IPS-15b (cell line): ENCODE results near the gene LRRC47.

Source experiments
- H3K27me3 ChIP-seq: one replicate; pipeline ENCODE4 v1.6.1; 2013; ENCODE audit warnings: low read length; ENCODE audit not compliant: control insufficient read depth, insufficient read depth
- H3K36me3 ChIP-seq: one replicate; pipeline ENCODE4 v1.6.1; 2013; ENCODE audit warnings: low read length; ENCODE audit not compliant: control insufficient read depth, insufficient read depth
- H3K4me1 ChIP-seq: one replicate; pipeline ENCODE4 v1.6.1; 2013; ENCODE audit warnings: mild to moderate bottlenecking, low read length; ENCODE audit not compliant: control insufficient read depth, insufficient read depth
- H3K4me3 ChIP-seq: one replicate; pipeline ENCODE4 v1.5.1; 2013; ENCODE audit warnings: low read depth, low read length
- H3K9ac ChIP-seq: one replicate; pipeline ENCODE4 v1.6.1; 2013; ENCODE audit warnings: low read depth, mild to moderate bottlenecking, low read length
- H3K9me3 ChIP-seq: one replicate; pipeline ENCODE4 v1.6.1; 2013; ENCODE audit warnings: mild to moderate bottlenecking, low read length; ENCODE audit not compliant: control insufficient read depth, insufficient read depth

The LRRC47 gene

DNA sequence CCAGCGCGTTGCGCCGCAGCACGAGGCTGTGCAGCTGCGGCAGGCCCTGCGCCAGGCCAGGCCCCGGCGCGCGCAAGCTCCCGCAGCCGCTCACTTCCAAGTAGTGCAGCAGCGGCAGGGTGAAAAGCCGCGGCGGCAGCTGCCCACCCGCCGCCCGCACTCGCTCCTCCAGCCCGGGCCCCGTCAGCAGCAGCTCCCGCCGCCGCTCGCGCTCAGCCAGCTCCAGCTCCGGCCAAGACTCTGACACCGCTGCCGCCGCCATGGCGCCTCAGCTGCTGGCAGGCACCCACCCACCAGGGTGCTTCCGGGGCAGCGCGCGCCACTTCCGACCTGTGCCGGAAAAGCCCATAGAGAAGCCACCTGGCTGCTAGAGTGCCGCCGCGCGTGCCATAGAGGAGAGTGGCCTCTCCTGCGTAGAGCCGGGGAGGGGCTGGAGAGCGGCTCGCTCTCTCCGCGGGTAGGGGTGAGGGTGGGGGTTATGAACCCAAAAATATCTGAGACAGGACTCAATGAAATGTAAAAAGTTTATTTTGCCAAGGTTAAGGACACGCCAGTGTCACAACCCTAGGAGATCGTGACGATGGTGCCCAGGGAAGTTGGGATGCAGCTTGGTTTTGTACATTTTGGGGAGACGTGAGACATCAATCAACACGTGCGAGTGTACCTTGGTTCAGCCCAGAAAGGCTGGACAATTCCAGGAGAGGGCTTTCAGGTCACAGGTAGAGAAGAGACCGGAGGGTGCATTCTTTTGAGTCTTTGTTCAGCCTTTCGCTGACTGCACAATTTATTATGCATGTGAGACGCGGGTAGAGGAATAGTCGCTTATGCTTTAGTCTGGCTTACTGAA, at the start of gene LRRC47:
TSS of gene LRRC47 (minus strand) at position 284 of the 847 bp plus-strand sequence. CDS start at position 262, 22 bp downstream.
- Histone ChIP-seq H3K27me3 (no peaks in the 10 kb centered on the region), H3K4me1 (peaks cover 6% of the 10 kb centered on the region), H3K9ac (peak within 1 kb of the TSS; percentile 79), H3K9me3 (no peaks in the 10 kb centered on the region), H3K4me3 (peak within 1 kb of the TSS; percentile 89), H3K36me3 (no peaks in the 10 kb centered on the region)

DNA sequence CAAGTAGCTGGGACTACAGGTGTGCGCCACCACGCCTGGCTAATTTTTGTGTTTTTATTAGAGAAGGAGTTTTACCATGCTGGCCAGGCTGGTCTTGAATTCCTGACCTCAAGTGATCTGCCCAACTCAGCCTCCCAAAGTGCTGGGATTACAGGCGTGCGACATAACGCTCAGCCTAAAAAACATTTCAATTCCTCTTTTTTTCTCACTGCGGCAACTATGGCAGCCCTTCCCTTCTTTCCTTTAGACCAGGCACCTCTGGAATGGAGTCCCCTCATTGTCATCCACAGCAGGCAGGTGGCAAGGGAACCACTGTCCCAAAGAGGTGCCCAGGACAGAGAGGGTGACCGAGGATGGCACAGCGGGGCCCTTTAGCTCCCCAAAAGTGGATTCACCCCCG, 46.6 kb upstream of the LRRC47 start:
- Histone ChIP-seq H3K36me3 (peaks cover 16% of the 10 kb centered on the region), H3K9me3 (no peaks in the 10 kb centered on the region), H3K27me3 (no peaks in the 10 kb centered on the region), H3K9ac (no peak overlapping the region), H3K4me1 (no peaks in the 10 kb centered on the region), H3K4me3 (no peak overlapping the region)

DNA sequence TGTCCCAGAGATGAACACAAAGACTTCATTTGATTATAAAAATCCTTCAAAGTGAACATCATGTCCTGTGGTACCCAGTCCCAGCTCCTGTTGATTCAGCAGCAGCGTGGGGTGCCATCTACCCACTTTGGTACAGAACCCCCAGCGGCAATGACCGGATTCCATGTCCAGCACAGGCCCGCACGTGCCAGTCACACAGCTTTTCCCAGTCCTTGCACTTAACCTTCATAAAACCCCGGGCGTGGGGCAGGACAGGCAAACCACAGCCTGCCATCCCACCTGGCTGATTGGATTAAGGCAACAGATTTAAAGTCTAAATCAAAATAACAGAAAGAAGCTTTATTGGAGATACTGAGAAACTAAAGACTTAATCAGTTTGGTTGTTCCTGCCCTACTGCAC, 45.2 kb upstream of the LRRC47 start:
- no peaks in the 10 kb centered on the region for H3K27me3 ChIP-seq
- H3K36me3 ChIP-seq: peaks cover 15% of the 10 kb centered on the region
- H3K9me3 ChIP-seq: no peaks in the 10 kb centered on the region

DNA sequence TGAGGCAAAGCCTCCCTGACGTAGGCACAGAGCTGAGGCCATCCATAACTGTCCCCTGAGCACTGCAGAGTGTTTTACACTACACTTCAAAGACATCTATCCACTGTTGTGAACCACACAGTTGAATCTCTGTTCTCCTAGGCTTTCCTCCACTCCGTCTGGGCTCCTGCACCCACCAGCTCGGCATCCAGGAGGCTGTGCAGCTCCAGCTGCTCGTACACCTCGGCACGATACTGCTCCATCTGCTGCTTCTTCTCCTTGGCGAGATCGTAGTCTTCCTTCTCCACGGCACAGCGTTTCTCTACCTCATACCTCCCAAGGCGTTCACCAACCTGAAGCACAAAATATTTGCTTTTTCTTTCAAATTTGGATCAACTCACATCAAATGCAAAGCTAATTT, 42.5 kb upstream of the LRRC47 start:
- peaks cover 18% of the 10 kb centered on the region for H3K36me3 ChIP-seq
- H3K27me3 ChIP-seq: no peaks in the 10 kb centered on the region
- no peaks in the 10 kb centered on the region for H3K4me1 ChIP-seq
- H3K4me3 ChIP-seq: no peak overlapping the region
- H3K9me3 ChIP-seq: no peaks in the 10 kb centered on the region
- H3K9ac ChIP-seq: no peak overlapping the region

More for the DNA sequence above, 45.2 kb upstream of the LRRC47 start:
- no peak overlapping the region for H3K9ac ChIP-seq
- no peaks in the 10 kb centered on the region for H3K4me1 ChIP-seq
- no peak overlapping the region for H3K4me3 ChIP-seq

DNA sequence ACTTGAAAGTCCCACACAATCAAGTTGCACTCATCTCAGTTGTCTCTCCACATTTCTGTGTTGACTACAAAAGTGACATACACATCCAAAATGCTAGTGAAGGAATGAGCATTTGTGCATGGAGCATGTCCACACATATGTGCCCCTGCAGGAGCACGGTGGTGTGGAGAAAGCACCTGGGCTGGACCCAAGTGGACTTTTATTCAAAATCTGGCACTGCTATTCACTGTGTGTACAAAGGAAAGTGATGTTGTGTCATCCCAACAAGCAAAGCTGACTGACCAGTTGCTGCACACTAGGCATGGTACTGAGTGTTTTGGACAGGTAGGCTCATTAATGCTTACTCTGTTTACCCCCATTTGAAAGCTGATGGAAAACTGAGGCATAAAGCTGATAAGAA, 41.4 kb upstream of the LRRC47 start:
- Histone ChIP-seq H3K4me3 (no peak overlapping the region), H3K4me1 (no peaks in the 10 kb centered on the region), H3K27me3 (no peaks in the 10 kb centered on the region), H3K36me3 (peaks cover 18% of the 10 kb centered on the region), H3K9ac (no peak overlapping the region), H3K9me3 (no peaks in the 10 kb centered on the region)

DNA sequence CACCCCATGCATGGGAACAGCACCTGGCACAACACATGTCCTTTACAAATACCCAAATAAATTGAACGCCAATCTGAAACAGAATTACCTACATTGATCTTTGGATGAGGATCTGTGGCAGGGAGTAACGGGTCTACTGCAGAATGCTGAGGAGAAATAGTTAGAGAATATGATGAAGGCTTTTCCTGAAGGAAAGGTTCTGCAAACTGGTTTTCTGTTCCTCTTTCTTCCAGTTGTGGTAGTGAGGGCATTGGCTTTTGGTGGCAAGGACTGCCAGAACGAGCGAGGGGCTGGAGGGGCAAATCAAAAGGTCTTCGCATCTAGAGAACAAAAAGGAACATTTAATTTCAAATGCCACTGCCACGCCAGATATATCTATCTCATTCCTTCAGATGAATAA, 40.9 kb upstream of the LRRC47 start:
- Histone ChIP-seq H3K4me1 (no peaks in the 10 kb centered on the region), H3K4me3 (no peak overlapping the region), H3K27me3 (no peaks in the 10 kb centered on the region), H3K36me3 (peaks cover 22% of the 10 kb centered on the region), H3K9ac (no peak overlapping the region), H3K9me3 (no peaks in the 10 kb centered on the region)

DNA sequence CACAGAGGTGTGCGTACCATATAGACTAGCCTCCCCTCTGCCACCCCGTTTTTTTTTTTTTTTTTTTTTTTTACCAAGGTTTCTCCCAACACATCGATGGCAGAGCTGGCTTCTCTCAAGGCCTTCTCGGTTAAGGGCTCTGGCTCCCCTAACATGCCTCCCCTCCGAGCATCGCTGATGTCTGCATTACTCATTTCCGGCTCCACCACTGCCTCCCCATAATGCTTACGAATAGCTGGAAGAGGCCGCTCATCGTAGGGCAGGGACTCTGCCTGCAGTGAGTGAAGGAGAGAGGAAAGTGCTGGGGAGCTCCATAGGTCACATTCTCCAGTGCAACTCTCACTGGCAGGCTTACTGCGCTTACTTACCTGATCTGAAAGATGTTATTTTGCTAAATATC, 40.1 kb upstream of the LRRC47 start:
- no peaks in the 10 kb centered on the region for H3K9me3 ChIP-seq
- no peak overlapping the region for H3K9ac ChIP-seq
- no peak overlapping the region for H3K4me3 ChIP-seq
- peaks cover 25% of the 10 kb centered on the region for H3K36me3 ChIP-seq
- no peaks in the 10 kb centered on the region for H3K4me1 ChIP-seq
- no peaks in the 10 kb centered on the region for H3K27me3 ChIP-seq

DNA sequence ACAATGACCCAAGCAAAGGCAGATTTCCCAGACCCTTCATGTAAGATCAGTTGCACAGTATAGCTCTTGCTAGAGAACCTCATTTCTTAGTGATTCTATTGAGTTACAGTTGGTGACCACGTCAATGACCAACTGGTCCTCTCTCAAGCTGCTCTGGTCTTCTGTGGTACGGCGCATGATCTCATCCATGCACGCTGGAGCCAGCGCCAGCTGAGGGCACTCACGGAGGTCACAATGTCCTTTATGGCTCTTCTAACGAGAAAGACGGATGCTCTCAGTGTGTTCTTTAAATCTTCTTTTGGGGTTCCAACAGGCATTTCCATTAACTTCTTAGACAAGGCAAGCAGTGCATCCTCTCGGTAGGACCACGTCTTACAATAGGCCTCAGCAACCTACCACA, 38.4 kb upstream of the LRRC47 start:
- no peaks in the 10 kb centered on the region for H3K9me3 ChIP-seq
- H3K27me3 ChIP-seq: no peaks in the 10 kb centered on the region
- H3K36me3 ChIP-seq: peaks cover 23% of the 10 kb centered on the region
- H3K4me3 ChIP-seq: no peak overlapping the region
- H3K9ac ChIP-seq: no peak overlapping the region
- H3K4me1 ChIP-seq: no peaks in the 10 kb centered on the region

DNA sequence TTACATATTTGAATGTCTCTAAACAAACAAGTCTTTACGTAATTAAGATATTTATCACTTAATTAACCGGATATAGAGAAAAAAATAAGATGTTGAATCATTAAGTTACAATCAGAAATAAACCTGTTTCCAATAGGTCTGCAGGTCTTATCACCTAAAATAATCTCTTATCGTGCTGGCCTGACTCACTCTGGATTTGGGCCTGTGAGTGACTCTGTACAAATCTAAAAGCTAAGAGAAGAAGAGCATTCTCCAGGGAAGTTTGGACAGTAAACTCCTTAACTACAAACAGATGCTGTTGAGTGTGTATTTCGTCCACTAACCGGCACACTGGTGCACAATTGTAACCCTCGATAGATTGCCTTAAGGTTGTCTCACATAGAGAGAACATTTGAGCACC, 35.4 kb upstream of the LRRC47 start:
- H3K9ac ChIP-seq: no peak overlapping the region
- no peaks in the 10 kb centered on the region for H3K27me3 ChIP-seq
- peaks cover 15% of the 10 kb centered on the region for H3K36me3 ChIP-seq
- H3K4me1 ChIP-seq: no peaks in the 10 kb centered on the region
- H3K4me3 ChIP-seq: no peak overlapping the region
- H3K9me3 ChIP-seq: no peaks in the 10 kb centered on the region

DNA sequence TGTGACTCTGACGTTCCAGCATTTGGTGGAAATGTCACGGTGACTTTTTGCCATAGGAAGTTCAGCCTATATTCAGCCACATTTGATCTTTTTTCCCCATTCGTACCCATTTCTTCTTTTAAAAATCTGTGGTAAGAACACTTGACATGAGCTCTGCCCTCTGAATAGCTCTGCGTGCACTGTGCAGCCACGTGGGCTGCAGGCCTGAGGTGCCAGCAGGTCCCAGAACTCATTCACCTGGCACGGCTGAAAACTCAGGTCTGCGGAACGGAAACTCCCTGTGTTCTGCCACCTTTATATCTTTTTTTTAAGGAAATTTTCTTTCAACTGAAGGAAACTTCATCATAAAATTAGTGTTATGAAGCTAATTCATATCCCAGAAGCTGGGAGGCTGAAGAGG, 32.1 kb upstream of the LRRC47 start:
- no peak overlapping the region for H3K9ac ChIP-seq
- no peaks in the 10 kb centered on the region for H3K27me3 ChIP-seq
- no peaks in the 10 kb centered on the region for H3K4me1 ChIP-seq
- peaks cover 21% of the 10 kb centered on the region for H3K36me3 ChIP-seq
- no peaks in the 10 kb centered on the region for H3K9me3 ChIP-seq
- no peak overlapping the region for H3K4me3 ChIP-seq

DNA sequence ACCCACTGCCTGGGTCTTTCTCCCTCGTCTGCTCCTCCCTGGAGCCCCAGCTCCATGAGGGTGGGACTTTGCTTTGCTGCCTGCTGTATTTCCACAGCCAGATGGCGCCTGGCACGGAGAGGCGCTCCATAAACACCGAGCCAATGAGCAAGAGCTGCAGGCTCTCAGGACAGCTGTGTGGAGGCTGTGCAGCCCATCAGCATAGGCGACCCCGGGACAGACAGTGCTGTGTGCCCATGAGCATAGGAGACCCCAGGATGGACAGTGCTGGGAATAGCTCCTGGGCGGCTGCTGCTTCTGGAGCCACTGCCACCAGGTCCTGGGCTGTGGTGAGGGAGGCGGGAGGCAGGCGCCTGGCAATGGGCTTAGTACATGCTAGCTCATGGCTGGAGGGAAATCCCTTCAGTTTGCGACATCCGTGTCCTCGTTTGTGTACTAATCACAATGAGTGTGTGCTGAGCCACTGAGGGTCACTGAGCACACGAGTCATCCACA, 31.6 kb upstream of the LRRC47 start:
- no peak overlapping the region for H3K4me3 ChIP-seq
- peaks cover 27% of the 10 kb centered on the region for H3K36me3 ChIP-seq
- H3K27me3 ChIP-seq: no peaks in the 10 kb centered on the region
- H3K9ac ChIP-seq: no peak overlapping the region
- no peaks in the 10 kb centered on the region for H3K9me3 ChIP-seq
- H3K4me1 ChIP-seq: no peaks in the 10 kb centered on the region

DNA sequence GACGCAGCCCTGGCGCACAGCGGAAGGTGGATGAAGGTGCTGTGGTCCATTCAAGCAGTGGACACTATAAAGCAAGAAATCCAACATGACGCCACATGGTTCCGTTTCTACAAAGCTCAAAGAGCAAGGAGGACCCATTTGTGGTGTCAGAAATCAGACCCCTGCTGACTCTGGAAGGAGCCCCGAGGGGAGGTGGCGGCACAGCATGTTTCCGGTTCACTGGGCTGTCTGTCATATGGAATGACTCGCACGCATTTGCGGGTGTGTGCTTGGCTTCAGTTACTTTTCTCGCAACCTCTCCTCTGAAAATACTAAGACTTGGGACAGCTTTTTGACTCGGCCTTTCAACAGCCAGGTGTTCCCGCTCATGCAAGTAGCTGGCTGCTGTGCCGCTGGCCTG, 29.1 kb upstream of the LRRC47 start:
- Histone ChIP-seq H3K36me3 (peaks cover 31% of the 10 kb centered on the region), H3K9me3 (no peaks in the 10 kb centered on the region), H3K4me1 (no peaks in the 10 kb centered on the region), H3K27me3 (no peaks in the 10 kb centered on the region), H3K9ac (no peak overlapping the region), H3K4me3 (no peak overlapping the region)
